Astrocyte (in vitro differentiated cells and primary cell): Measurements from ENCODE around the gene NPTX1. TPM values are rescaled to one million over a fixed set of nuclear protein-coding genes. Genes with fewer than 3 reads are reported as not detected.

Experiments
- DNase-seq: peaks from one replicate; pipeline ENCODE4 v3.0.0-alpha.2; 2010; ENCODE audit warnings: low read depth
- FAIRE-seq: peaks from 2 replicates; lab custom pipeline; 2011; peaks lifted over from hg19 to GRCh38; lab: Jason Lieb, UNC
- H2AFZ ChIP-seq: 2 replicates; pipeline ENCODE4 v1.6.0; 2012; ENCODE audit warnings: low read depth, low read length, inconsistent platforms
- H3K27ac ChIP-seq: 2 replicates; pipeline ENCODE4 v1.5.1; 2011; ENCODE audit warnings: low read depth, low read length, inconsistent platforms
- H3K27me3 ChIP-seq: 2 replicates; pipeline ENCODE4 v1.6.0; 2011; ENCODE audit warnings: low read length, inconsistent platforms; ENCODE audit not compliant: insufficient read depth
- H3K36me3 ChIP-seq: 2 replicates; pipeline ENCODE4 v1.5.1; 2011; ENCODE audit warnings: low read length, inconsistent platforms; ENCODE audit not compliant: insufficient read depth
- H3K4me1 ChIP-seq: 2 replicates; pipeline ENCODE4 v1.5.1; 2011; ENCODE audit warnings: low read length, inconsistent platforms; ENCODE audit not compliant: insufficient read depth
- H3K4me2 ChIP-seq: 2 replicates; pipeline ENCODE4 v1.6.0; 2012; ENCODE audit warnings: low read length, inconsistent platforms
- H3K4me3 ChIP-seq: 2 replicates; pipeline ENCODE4 v1.5.1; 2011; ENCODE audit warnings: low read depth, mild to moderate bottlenecking, low read length, inconsistent platforms; ENCODE audit not compliant: insufficient read depth
- H3K79me2 ChIP-seq: 2 replicates; pipeline ENCODE4 v1.6.0; 2012; ENCODE audit warnings: mild to moderate bottlenecking, low read length, inconsistent platforms; ENCODE audit not compliant: insufficient read depth
- H3K9ac ChIP-seq: 2 replicates; pipeline ENCODE4 v1.6.0; 2012; ENCODE audit warnings: mild to moderate bottlenecking, low read length, inconsistent platforms
- H3K9me3 ChIP-seq: 2 replicates; pipeline ENCODE4 v1.5.1; 2012; ENCODE audit warnings: low read depth, mild to moderate bottlenecking, low read length, inconsistent platforms; ENCODE audit not compliant: insufficient read depth
- H4K20me1 ChIP-seq: 2 replicates; pipeline ENCODE4 v1.6.0; 2012; ENCODE audit warnings: low read length, inconsistent platforms; ENCODE audit not compliant: insufficient read depth
- H3K27ac Mint-ChIP-seq: one replicate; pipeline ENCODE4 v1.8.0; 2021; ENCODE audit warnings: mild to moderate bottlenecking, mixed read lengths; ENCODE audit not compliant: unreplicated experiment
- H3K27me3 Mint-ChIP-seq: one replicate; pipeline ENCODE4 v1.8.0; 2021; ENCODE audit warnings: low read depth, mixed read lengths; ENCODE audit not compliant: unreplicated experiment
- H3K36me3 Mint-ChIP-seq: one replicate; pipeline ENCODE4 v1.8.0; 2021; ENCODE audit warnings: low read depth, mixed read lengths; ENCODE audit not compliant: unreplicated experiment
- H3K4me1 Mint-ChIP-seq: one replicate; pipeline ENCODE4 v1.8.0; 2021; ENCODE audit warnings: low read depth, mixed read lengths; ENCODE audit not compliant: unreplicated experiment
- H3K4me3 Mint-ChIP-seq: one replicate; pipeline ENCODE4 v1.8.0; 2021; ENCODE audit warnings: mild to moderate bottlenecking, moderate library complexity, mixed read lengths; ENCODE audit not compliant: unreplicated experiment
- H3K9me3 Mint-ChIP-seq: one replicate; pipeline ENCODE4 v1.8.0; 2021; ENCODE audit warnings: mild to moderate bottlenecking, mixed read lengths; ENCODE audit not compliant: unreplicated experiment
- CTCF ChIP-seq: IDR thresholded peaks from 2 replicates; pipeline ENCODE4 v1.5.1; 2011; ENCODE audit warnings: low read depth, mild to moderate bottlenecking, inconsistent platforms, low read length, moderate library complexity; ENCODE audit not compliant: insufficient read depth
- EZH2 ChIP-seq: IDR thresholded peaks from 2 replicates; pipeline ENCODE4 v1.6.1; 2012; ENCODE audit warnings: mild to moderate bottlenecking, low read length, inconsistent platforms; ENCODE audit not compliant: insufficient read depth
- total RNA-seq: library from RNA; stranded (reverse); gene quantifications from 2 replicates; pipeline ENCODE4 v1.2.1, GENCODE V29; 2021

The NPTX1 gene
- total RNA-seq, 1 donor from 2014 or later, result 0.43 TPM

DNA sequence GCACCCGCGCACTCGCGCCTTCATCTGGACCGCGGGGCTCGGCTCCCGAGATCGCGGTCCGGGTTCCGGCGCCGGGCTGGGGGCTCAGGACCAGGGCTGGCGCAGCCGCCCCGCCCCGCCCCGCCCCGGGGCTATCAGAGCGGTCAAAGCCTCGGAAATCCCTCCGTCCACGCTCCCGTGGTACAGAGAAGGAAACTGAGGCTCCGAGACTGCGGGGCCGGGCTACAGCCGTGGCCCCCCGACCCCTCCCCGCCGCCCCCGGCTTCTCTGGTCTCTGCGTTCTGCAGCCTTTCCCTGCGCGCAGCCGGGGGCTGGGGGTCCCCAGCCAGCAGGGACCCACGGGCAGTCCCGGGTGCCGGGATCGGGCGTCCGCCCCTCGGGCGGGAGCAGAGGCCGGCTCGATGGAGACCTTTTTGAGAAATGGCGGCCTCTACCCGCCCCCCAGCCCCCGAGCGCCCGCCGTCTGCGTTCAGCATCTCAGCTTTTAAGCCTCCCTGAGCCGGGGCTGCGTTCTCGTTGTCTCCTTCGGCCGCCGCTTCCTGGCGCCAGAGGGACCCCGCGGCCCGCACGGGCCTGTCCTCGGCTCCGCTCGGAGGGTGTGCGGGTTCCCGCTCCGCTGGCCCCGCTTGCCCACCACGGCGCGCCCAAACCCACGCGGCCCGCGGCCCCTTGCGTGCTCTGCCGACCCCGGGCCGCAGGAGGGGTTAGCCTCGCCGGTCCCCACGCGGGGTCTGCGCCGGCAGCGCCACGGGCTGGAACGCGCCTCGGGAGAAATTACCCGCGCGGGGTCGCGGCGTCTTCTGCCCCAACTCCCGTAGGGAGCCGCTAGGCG, 1.5 kb upstream of the NPTX1 start:
- peaks cover 10% of the 10 kb centered on the region for H4K20me1 ChIP-seq
- H3K9ac ChIP-seq, result no peak overlapping the region
- Mint-ChIP-seq H3K4me3 (no peak overlapping the region), H3K36me3 (no peaks in the 10 kb centered on the region), H3K27ac (no peak overlapping the region), H3K27me3 (peaks cover 65% of the 10 kb centered on the region), H3K4me1 (peaks cover 2% of the 10 kb centered on the region), H3K9me3 (peaks cover 6% of the 10 kb centered on the region)
- TF ChIP-seq CTCF (peak; percentile 13), EZH2 (no peak)
- DNase-seq, result no peak
- no peak overlapping the region for H3K27ac ChIP-seq
- H3K79me2 ChIP-seq, result no peaks in the 10 kb centered on the region
- H3K4me1 ChIP-seq, result peaks cover 17% of the 10 kb centered on the region
- peak overlapping the region; percentile 44 for H3K4me3 ChIP-seq
- H3K36me3 ChIP-seq, result no peaks in the 10 kb centered on the region
- H3K4me2 ChIP-seq, result peak overlapping the region; percentile 80
- H3K27me3 ChIP-seq, result peaks cover 53% of the 10 kb centered on the region
- peak overlapping the region; percentile 52 for H2AFZ ChIP-seq
- no peaks in the 10 kb centered on the region for H3K9me3 ChIP-seq
- no peak for FAIRE-seq

- Mint-ChIP-seq H3K27ac (no peak overlapping the region), H3K27me3 (peaks cover 66% of the 10 kb centered on the region), H3K4me3 (no peak overlapping the region), H3K9me3 (peaks cover 6% of the 10 kb centered on the region), H3K36me3 (no peaks in the 10 kb centered on the region), H3K4me1 (peaks cover 2% of the 10 kb centered on the region)
- H3K27ac ChIP-seq, result no peak overlapping the region
- peaks cover 61% of the 10 kb centered on the region for H3K27me3 ChIP-seq
- no peak for FAIRE-seq
- H3K79me2 ChIP-seq, result no peaks in the 10 kb centered on the region
- H3K4me2 ChIP-seq, result peak overlapping the region; percentile 80
- H3K4me3 ChIP-seq, result no peak overlapping the region
- H3K9me3 ChIP-seq, result no peaks in the 10 kb centered on the region
- H3K9ac ChIP-seq, result no peak overlapping the region
- no peak overlapping the region for H2AFZ ChIP-seq
- H4K20me1 ChIP-seq, result peaks cover 10% of the 10 kb centered on the region
- no peaks in the 10 kb centered on the region for H3K36me3 ChIP-seq
- H3K4me1 ChIP-seq, result peaks cover 17% of the 10 kb centered on the region
- no peak for DNase-seq
- TF ChIP-seq CTCF, result no peak
- peak; percentile 43 for TF ChIP-seq EZH2
These were observed 655 bp upstream of the NPTX1 start for GRCh38 chr17:80476877-80477646.
